Osteoblast (primary cell): ENCODE measurements around the gene CLCNKA. TPM values are rescaled to one million over a fixed set of nuclear protein-coding genes. Genes with fewer than 3 reads are reported as not detected.
A peak's percentile ranks its signal among the peaks of the same experiment; 100 is the strongest.
"Not testable (repeated sequence)": the region's sequence is repeated elsewhere in the genome, so short reads cannot be mapped to it uniquely, and the experiment has no call there.

Experiments used
- DNase-seq: peaks from one replicate; pipeline ENCODE4 v3.0.0; 2011; ENCODE audit warnings: low spot score, mixed read lengths; ENCODE audit not compliant: insufficient read length; ENCODE audit errors: missing footprints
- H2AFZ ChIP-seq: 2 replicates; pipeline ENCODE4 v1.6.0; 2011; ENCODE audit warnings: mild to moderate bottlenecking, low read length
- H3K27ac ChIP-seq: 2 replicates; pipeline ENCODE4 v1.5.1; 2011; ENCODE audit warnings: mild to moderate bottlenecking, low read depth, low read length, moderate library complexity
- H3K27me3 ChIP-seq: 2 replicates; pipeline ENCODE4 v1.6.0; 2012; ENCODE audit warnings: mild to moderate bottlenecking, control low read depth, inconsistent platforms, low read length, moderate library complexity; ENCODE audit not compliant: insufficient read depth
- H3K36me3 ChIP-seq: 2 replicates; pipeline ENCODE4 v1.5.1; 2011; ENCODE audit warnings: mild to moderate bottlenecking, low read length, control low read depth, moderate library complexity; ENCODE audit not compliant: insufficient read depth
- H3K4me1 ChIP-seq: 2 replicates; pipeline ENCODE4 v1.5.1; 2011; ENCODE audit warnings: mild to moderate bottlenecking, low read length, control low read depth, moderate library complexity; ENCODE audit not compliant: insufficient read depth
- H3K4me2 ChIP-seq: 2 replicates; pipeline ENCODE4 v1.6.0; 2011; ENCODE audit warnings: mild to moderate bottlenecking, low read length; ENCODE audit not compliant: insufficient read depth
- H3K4me3 ChIP-seq: fragments of 200-600 bp; sonication (generic); 3 replicates; pipeline ENCODE4 v1.5.1; 2012; ENCODE audit warnings: mild to moderate bottlenecking, low read length, inconsistent platforms; ENCODE audit not compliant: insufficient read depth
- H3K79me2 ChIP-seq: 2 replicates; pipeline ENCODE4 v1.6.0; 2012; ENCODE audit warnings: mild to moderate bottlenecking, low read length, control low read depth, inconsistent platforms; ENCODE audit not compliant: insufficient read depth
- H3K9me3 ChIP-seq: 2 replicates; pipeline ENCODE4 v1.5.1; 2011; ENCODE audit warnings: low read depth, low read length, control low read depth
- H4K20me1 ChIP-seq: 2 replicates; pipeline ENCODE4 v1.6.0; 2012; ENCODE audit warnings: mild to moderate bottlenecking, low read length, control low read depth; ENCODE audit not compliant: insufficient read depth
- total RNA-seq: library from RNA; depleted of rRNA; stranded (reverse); fragments of >200 nt; gene quantifications from 2 replicates; pipeline ENCODE4 v1.2.3, GENCODE V29; 2012
- TF ChIP-seq, protein P1 (sequence below): IDR thresholded peaks from 2 replicates; pipeline ENCODE4 v1.5.1; 2011; ENCODE audit warnings: mild to moderate bottlenecking, low read depth, low read length, moderate library complexity; ENCODE audit errors: extremely low read depth

The CLCNKA gene
- total RNA-seq, 1 donor, result not detected

GRCh38 chr1:16041200-16041599 lies 19.4 kb downstream of the CLCNKA start:
- no peak overlapping the region for H2AFZ ChIP-seq
- TF ChIP-seq, protein P1, sequence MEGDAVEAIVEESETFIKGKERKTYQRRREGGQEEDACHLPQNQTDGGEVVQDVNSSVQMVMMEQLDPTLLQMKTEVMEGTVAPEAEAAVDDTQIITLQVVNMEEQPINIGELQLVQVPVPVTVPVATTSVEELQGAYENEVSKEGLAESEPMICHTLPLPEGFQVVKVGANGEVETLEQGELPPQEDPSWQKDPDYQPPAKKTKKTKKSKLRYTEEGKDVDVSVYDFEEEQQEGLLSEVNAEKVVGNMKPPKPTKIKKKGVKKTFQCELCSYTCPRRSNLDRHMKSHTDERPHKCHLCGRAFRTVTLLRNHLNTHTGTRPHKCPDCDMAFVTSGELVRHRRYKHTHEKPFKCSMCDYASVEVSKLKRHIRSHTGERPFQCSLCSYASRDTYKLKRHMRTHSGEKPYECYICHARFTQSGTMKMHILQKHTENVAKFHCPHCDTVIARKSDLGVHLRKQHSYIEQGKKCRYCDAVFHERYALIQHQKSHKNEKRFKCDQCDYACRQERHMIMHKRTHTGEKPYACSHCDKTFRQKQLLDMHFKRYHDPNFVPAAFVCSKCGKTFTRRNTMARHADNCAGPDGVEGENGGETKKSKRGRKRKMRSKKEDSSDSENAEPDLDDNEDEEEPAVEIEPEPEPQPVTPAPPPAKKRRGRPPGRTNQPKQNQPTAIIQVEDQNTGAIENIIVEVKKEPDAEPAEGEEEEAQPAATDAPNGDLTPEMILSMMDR, result no peak
- H3K4me1 ChIP-seq, result no peaks in the 10 kb centered on the region
- no peaks in the 10 kb centered on the region for H4K20me1 ChIP-seq
- peak; percentile 62 for DNase-seq
- no peak overlapping the region for H3K27ac ChIP-seq
- no peaks in the 10 kb centered on the region for H3K79me2 ChIP-seq
- H3K4me2 ChIP-seq, result no peak overlapping the region
- H3K36me3 ChIP-seq, result no peaks in the 10 kb centered on the region
- H3K4me3 ChIP-seq, result no peak overlapping the region
- H3K9me3 ChIP-seq, result no peaks in the 10 kb centered on the region
- H3K27me3 ChIP-seq, result no peaks in the 10 kb centered on the region

DNA sequence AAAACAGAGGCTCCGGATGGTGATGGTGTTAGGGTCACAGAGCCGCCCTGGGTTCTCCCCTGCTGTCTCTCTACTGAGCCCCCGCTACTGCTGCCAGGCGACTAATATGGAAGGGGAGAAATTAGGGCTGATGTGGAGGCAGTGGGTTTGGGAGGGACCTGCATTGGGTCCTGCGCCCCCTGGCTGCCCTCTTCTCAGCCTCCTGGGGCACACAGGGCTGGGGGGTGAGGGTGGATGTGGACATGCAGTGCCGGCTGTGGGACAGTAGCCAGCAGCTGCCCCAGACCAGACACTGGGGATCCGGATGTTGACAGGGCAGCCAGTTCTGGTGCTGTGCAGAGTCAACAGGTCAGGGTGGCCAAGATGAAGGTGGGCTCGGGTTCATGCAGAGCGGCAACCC lies 20.3 kb downstream of the CLCNKA start:
- Histone ChIP-seq H3K79me2 (no peaks in the 10 kb centered on the region), H3K4me3 (no peak overlapping the region), H4K20me1 (no peaks in the 10 kb centered on the region), H3K27ac (no peak overlapping the region), H2AFZ (no peak overlapping the region), H3K27me3 (no peaks in the 10 kb centered on the region), H3K4me2 (no peak overlapping the region), H3K36me3 (no peaks in the 10 kb centered on the region), H3K9me3 (no peaks in the 10 kb centered on the region), H3K4me1 (no peaks in the 10 kb centered on the region)
- DNase-seq, result peak; percentile 87
- TF ChIP-seq, protein P1, result no peak

GRCh38 chr1:16042654-16043053 lies 20.8 kb downstream of the CLCNKA start:
- DNase-seq, H3K27ac ChIP-seq: not testable (repeated sequence)

GRCh38 chr1:16043521-16043920 lies 21.7 kb downstream of the CLCNKA start, which contains the start of gene CLCNKB:
CLCNKB (plus strand) TSS chr1:16043782; CDS start chr1:16044493, 711 bp downstream.
- Histone ChIP-seq H4K20me1 (no peaks in the 10 kb centered on the region), H2AFZ (no peak within 1 kb of the TSS), H3K36me3 (no peaks in the 10 kb centered on the region), H3K9me3 (no peaks in the 10 kb centered on the region), H3K4me3 (no peak within 1 kb of the TSS), H3K27ac (no peak within 1 kb of the TSS), H3K27me3 (no peaks in the 10 kb centered on the region), H3K79me2 (no peaks in the 10 kb centered on the region), H3K4me2 (no peak within 1 kb of the TSS), H3K4me1 (no peaks in the 10 kb centered on the region)
- DNase-seq, result no peak
- TF ChIP-seq, protein P1, result no peak

More at GRCh38 chr1:16042654-16043053, 20.8 kb downstream of the CLCNKA start:
- H3K4me3 ChIP-seq, H3K27me3 ChIP-seq, H3K4me2 ChIP-seq, H4K20me1 ChIP-seq, H3K79me2 ChIP-seq, H3K4me1 ChIP-seq, H3K9me3 ChIP-seq, H3K36me3 ChIP-seq, H2AFZ ChIP-seq: not testable (repeated sequence)
